Spinal cord (tissue), 10 donors: ENCODE measurements around the gene RSPO4. TPM values are rescaled to one million over a fixed set of nuclear protein-coding genes. Genes with fewer than 3 reads are reported as not detected.

Source experiments
- DNase-seq, 6 donors: peaks; one replicate each; pipeline versions ENCODE4 v3.0.0 to v3.0.0-alpha.2; 2013 to 2015; ENCODE audit warnings: low spot score in 6 of 6, low read depth in 4 of 6
- H3K27ac ChIP-seq: one replicate; pipeline ENCODE4 v1.5.1; 2013; ENCODE audit warnings: low read depth, low read length, control low read depth
- H3K27me3 ChIP-seq: one replicate; pipeline ENCODE4 v1.6.1; 2013; ENCODE audit warnings: low read length; ENCODE audit not compliant: control insufficient read depth, insufficient read depth
- H3K36me3 ChIP-seq: one replicate; pipeline ENCODE4 v1.6.1; 2013; ENCODE audit warnings: low read length; ENCODE audit not compliant: control insufficient read depth, insufficient read depth
- H3K4me1 ChIP-seq: one replicate; pipeline ENCODE4 v1.6.1; 2013; ENCODE audit warnings: low read length; ENCODE audit not compliant: control insufficient read depth, insufficient read depth
- H3K4me3 ChIP-seq: one replicate; pipeline ENCODE4 v1.5.1; 2013; ENCODE audit warnings: low read depth, low read length, control low read depth
- H3K9me3 ChIP-seq: one replicate; pipeline ENCODE4 v1.6.1; 2013; ENCODE audit warnings: low read length; ENCODE audit not compliant: control insufficient read depth, insufficient read depth
- WGBS: methylation state at CpG from one replicate; pipeline ENCODE4 v1.1.5; 2013; ENCODE audit warnings: missing lambda C conversion rate; ENCODE audit not compliant: insufficient coverage; 5-methylcytosine and 5-hydroxymethylcytosine counted together
- polyA plus RNA-seq, 2 donors: library from polyadenylated mRNA; unstranded; fragments of 120-200 nt; gene quantifications; one replicate each; pipeline ENCODE4 v1.2.1, GENCODE V29; 2013; ENCODE audit not compliant: insufficient read length in 2 of 2
- total RNA-seq, 2 donors: library from RNA; depleted of rRNA in 1 of 2; stranded (reverse); fragments of 120-200 nt in 1 of 2; fragments of >200 nt in 1 of 2; gene quantifications; one replicate each; pipeline versions ENCODE4 v1.2.3 to v1.2.4, GENCODE V29; 2013 to 2014
- donor health status: healthy.

The RSPO4 gene
- total and polyA plus RNA-seq, 4 donors = 0.39 to 7.8 (median 4.2) TPM

DNA sequence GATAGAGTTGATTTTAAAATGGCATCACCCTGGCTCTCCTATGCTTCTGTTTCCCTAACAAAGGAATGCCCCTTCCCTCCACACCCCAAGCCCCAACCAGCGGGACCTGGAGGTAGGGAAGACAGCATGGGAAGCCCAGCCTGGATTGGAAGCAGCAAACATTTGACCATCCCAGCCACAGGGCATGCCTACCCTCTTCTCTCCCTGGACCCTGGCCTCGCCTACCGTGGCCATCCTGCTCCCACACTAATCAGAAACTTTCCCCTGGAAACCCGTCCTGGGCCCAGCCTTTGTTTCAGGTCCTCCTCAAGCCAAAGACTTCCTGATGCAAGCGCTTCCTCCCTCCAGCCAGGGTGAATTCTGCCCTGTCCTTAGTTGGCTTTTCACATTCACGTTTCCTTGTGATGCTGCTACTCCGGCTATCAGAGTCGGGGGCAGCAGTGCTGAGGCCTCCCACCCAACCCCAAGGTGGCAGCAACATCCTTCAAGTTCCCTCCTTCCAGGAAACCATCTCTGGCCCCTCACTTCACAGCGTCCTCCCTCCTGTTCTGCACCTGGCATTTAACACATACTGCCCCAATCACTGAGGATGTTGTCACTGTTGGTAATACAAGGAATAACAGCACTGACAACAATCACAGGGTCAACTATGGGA lies 67.8 kb downstream of the RSPO4 start:
- H3K36me3 ChIP-seq = no peaks in the 10 kb centered on the region
- H3K4me1 ChIP-seq = no peaks in the 10 kb centered on the region
- H3K9me3 ChIP-seq = no peaks in the 10 kb centered on the region
- no peak overlapping the region for H3K27ac ChIP-seq
- WGBS = 53% methylated on average over 8 of the region's 9 CpGs
- H3K27me3 ChIP-seq = no peaks in the 10 kb centered on the region
- DNase-seq = no peak
- no peak overlapping the region for H3K4me3 ChIP-seq

DNA sequence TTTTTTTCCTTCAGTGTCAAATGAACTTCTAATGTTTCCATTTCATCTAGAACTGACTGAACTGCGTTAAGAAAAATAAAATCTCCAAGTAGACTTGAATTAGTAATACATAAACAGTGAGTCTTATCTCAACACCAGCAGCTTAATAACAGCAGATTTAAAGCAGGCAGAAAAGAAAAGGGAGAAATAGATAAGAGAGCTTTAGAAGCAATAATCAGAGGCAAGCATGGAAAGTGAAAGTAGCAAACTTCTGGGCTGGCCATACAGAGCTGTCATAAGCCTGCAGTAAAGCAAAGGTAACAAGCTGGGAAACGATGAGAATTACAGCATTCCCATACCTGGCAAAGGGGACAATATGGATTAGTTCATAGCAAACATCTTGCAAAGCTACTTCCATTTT lies 69.1 kb downstream of the RSPO4 start:
- Histone ChIP-seq H3K4me1 (no peaks in the 10 kb centered on the region), H3K27ac (no peak overlapping the region), H3K27me3 (no peaks in the 10 kb centered on the region), H3K9me3 (no peaks in the 10 kb centered on the region), H3K4me3 (no peak overlapping the region), H3K36me3 (no peaks in the 10 kb centered on the region)
- DNase-seq = no peak
- WGBS = no CpG with 5 or more reads among the region's 2 CpGs

DNA sequence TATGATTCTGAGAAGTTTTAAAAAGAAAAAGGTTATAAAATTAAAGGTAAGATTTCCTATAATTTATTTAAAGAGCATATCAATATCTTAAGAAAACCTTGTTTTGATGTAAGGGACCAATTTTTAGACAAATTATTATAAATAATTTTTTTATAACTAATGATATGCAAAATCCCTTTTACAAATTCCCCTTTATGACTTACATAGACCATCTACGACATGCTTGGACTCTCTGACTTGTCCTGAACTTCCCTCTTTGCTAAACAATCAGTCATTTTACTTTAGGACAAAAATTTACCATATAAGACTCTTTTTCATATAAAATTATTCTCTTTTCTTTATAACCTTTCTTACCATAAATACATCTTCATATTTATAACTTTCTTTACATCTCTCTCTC lies 70.7 kb downstream of the RSPO4 start:
- DNase-seq = no peak
- Histone ChIP-seq H3K27ac (no peak overlapping the region), H3K9me3 (no peaks in the 10 kb centered on the region), H3K4me1 (no peaks in the 10 kb centered on the region), H3K27me3 (no peaks in the 10 kb centered on the region), H3K4me3 (no peak overlapping the region), H3K36me3 (no peaks in the 10 kb centered on the region)
- WGBS = 38% methylated on average over 1 of the region's 1 CpG

DNA sequence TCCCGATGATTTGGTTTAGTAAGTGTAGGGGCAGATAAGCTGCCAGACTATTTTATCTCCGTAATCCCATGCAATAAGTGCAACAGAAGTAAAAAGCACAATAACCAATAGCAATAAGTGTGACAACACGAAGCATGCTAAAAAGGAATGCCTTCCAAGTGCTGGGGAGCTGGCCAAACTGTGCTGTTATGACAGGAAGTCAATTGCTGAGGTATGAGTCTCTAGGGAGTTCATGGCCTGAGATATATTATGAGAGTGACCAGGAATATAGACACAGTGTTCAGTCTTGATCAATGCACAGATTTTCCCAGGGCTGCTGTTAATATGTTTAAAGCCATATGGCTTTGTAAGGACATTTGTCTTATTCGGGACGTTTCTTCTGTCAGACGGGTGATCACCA lies 75.4 kb downstream of the RSPO4 start:
- Histone ChIP-seq H3K4me3 (no peak overlapping the region), H3K4me1 (no peaks in the 10 kb centered on the region), H3K36me3 (no peaks in the 10 kb centered on the region), H3K27me3 (no peaks in the 10 kb centered on the region), H3K9me3 (no peaks in the 10 kb centered on the region), H3K27ac (no peak overlapping the region)
- DNase-seq = peak in 1 of 6 donors; percentile 33
- WGBS = 67% methylated on average over 4 of the region's 6 CpGs

DNA sequence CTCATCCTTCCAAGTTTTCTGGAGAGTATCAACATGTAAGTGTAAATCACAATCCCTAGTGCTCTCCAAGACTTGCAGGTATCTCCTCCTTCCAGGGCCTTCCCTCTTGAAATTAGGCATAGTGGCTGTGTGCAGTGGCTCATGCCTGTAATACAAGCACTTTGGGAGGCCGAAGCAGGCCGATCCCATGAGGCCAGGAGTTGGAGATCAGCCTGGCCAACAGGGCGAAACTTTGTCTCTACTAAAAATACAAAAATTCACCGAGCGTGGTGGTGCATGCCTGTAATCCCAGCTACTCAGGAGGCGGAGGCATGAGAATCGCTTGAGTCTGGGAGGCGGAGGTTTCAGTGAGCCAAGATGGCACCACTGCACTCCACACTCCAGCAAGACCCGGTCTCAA lies 76.6 kb downstream of the RSPO4 start:
- DNase-seq = no peak
- Histone ChIP-seq H3K4me1 (no peaks in the 10 kb centered on the region), H3K27me3 (no peaks in the 10 kb centered on the region), H3K27ac (no peak overlapping the region), H3K4me3 (no peak overlapping the region), H3K36me3 (no peaks in the 10 kb centered on the region), H3K9me3 (no peaks in the 10 kb centered on the region)
- 96% methylated on average over 5 of the region's 9 CpGs for WGBS

DNA sequence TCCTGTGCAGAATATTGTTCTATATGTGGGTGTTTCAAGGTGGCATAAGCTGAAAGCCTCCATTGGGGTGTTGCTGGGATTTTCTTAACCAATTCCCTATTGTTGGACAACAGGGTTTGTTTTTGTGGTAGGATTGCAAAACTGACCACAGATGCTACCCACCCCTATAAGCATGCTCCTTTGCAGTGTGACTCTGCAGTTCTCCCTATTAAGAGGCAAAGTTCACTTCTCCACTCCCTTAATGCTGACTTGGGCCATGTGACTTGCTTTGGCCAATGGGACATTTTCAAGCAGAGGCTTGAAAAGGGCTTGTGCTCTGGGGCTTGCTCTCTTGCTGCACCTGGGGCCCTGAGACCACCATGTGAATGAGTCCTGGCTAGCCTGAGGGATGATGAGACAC lies 77.5 kb downstream of the RSPO4 start:
- Histone ChIP-seq H3K9me3 (no peaks in the 10 kb centered on the region), H3K27me3 (no peaks in the 10 kb centered on the region), H3K4me1 (no peaks in the 10 kb centered on the region), H3K36me3 (no peaks in the 10 kb centered on the region), H3K27ac (no peak overlapping the region), H3K4me3 (no peak overlapping the region)
- no peak for DNase-seq

DNA sequence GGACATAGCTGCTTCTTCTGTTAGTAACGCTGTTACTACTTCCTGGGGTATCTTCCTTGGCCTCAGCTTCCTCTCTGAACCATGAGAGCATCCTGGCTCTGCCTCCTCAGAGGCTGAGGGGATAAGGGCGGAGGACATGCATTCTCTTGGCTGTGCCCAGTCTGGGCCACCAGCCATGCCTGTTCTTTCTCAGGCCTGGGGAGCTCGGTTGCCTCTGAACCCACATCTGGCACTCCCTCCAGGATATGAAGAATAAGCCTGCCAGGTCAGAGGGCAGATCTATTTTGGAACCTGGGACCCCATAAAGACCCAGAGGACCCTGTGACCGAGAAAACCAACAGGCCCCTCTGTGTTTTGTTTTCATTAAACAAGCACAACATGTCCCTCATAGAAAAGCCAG lies 79.3 kb downstream of the RSPO4 start:
- WGBS = 67% methylated on average over 4 of the region's 4 CpGs
- Histone ChIP-seq H3K4me3 (no peak overlapping the region), H3K36me3 (no peaks in the 10 kb centered on the region), H3K4me1 (no peaks in the 10 kb centered on the region), H3K27me3 (no peaks in the 10 kb centered on the region), H3K9me3 (no peaks in the 10 kb centered on the region), H3K27ac (no peak overlapping the region)
- no peak for DNase-seq

DNA sequence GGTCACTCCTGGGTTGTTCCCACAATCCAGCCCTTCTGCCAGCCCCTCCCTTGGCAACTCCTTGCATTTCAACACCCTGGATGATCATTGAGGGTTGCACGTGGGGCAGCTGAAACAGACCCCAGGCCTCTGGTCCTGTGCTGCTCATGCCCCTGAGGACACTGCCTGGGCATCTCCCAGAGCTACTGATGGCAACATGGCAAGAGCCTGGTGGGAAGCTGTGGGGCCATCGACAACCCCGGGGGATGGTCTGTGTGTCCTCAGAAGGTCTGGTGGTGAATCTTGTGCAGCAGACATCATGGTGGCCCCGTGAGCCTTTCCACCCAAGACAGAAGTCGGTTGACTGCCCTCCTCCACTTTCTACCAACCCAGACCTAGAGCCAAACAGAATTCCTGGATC lies 81.0 kb downstream of the RSPO4 start:
- Histone ChIP-seq H3K27ac (no peak overlapping the region), H3K4me3 (no peak overlapping the region), H3K27me3 (no peaks in the 10 kb centered on the region), H3K4me1 (peaks cover 6% of the 10 kb centered on the region), H3K9me3 (no peaks in the 10 kb centered on the region), H3K36me3 (no peaks in the 10 kb centered on the region)
- DNase-seq = no peak
- WGBS = 95% methylated on average over 5 of the region's 5 CpGs

DNA sequence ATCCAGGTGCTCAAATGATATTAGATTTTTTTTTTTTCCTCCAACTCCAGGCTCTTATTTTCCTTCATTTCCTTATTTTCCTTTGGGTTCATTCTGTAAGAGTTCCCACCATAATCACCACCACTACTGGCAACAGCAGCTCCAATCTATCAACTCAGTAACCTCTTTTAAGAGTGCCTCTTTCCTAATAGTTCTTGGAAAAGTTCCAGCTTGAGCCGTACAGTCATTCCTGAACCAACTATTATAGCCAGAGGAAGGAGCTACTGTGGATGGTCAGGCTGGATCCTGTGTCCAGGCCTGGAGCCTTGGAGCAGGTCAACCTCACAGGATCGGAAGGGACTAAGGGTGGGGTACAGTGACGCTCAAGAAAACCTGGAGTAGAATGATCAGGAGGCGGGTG lies 81.8 kb downstream of the RSPO4 start:
- Histone ChIP-seq H3K27me3 (no peaks in the 10 kb centered on the region), H3K27ac (no peak overlapping the region), H3K36me3 (no peaks in the 10 kb centered on the region), H3K9me3 (no peaks in the 10 kb centered on the region), H3K4me1 (peaks cover 14% of the 10 kb centered on the region), H3K4me3 (no peak overlapping the region)
- DNase-seq = no peak
- 100% methylated on average over 2 of the region's 4 CpGs for WGBS

DNA sequence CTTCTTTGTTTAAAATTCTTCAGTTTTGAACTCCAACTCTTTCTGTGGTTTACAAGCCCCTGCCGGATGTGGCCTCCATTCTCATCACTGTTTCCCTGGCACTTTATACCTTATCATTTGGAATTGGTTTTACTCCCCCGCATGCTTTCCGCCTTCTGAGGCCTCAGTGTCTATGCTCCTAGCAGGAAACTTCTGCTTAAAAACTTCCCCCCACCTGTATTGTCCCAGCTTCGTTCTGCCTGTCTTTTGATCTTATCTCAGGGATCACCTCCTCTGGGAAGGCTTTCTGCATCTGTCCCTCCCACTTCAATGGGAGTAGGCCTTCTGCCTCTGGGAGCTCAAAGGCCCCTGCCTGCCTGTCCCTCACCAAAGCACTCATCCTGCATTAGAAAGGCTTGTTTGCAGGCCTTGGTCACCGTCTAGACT lies 82.6 kb downstream of the RSPO4 start:
- Histone ChIP-seq H3K27me3 (no peaks in the 10 kb centered on the region), H3K4me1 (peaks cover 20% of the 10 kb centered on the region), H3K27ac (no peak overlapping the region), H3K4me3 (no peak overlapping the region), H3K9me3 (no peaks in the 10 kb centered on the region), H3K36me3 (no peaks in the 10 kb centered on the region)
- no peak for DNase-seq
- WGBS = 85% methylated on average over 5 of the region's 5 CpGs
